ENCODE measurements around the gene PCBP2. TPM values are rescaled to one million over a fixed set of nuclear protein-coding genes. Genes with fewer than 3 reads are reported as not detected.
A peak's percentile ranks its signal among the peaks of the same experiment; 100 is the strongest.

Gene PCBP2
- total RNA-seq, 1 donor from 2014 or later: 153 TPM

GRCh38 chr12:53498235-53498630 lies 46.3 kb downstream of the PCBP2 start:
- H3K4me3 ChIP-seq (ENCODE audit: low read depth, low read length): peak overlapping the region; percentile 70
- TF ChIP-seq, protein P1, sequence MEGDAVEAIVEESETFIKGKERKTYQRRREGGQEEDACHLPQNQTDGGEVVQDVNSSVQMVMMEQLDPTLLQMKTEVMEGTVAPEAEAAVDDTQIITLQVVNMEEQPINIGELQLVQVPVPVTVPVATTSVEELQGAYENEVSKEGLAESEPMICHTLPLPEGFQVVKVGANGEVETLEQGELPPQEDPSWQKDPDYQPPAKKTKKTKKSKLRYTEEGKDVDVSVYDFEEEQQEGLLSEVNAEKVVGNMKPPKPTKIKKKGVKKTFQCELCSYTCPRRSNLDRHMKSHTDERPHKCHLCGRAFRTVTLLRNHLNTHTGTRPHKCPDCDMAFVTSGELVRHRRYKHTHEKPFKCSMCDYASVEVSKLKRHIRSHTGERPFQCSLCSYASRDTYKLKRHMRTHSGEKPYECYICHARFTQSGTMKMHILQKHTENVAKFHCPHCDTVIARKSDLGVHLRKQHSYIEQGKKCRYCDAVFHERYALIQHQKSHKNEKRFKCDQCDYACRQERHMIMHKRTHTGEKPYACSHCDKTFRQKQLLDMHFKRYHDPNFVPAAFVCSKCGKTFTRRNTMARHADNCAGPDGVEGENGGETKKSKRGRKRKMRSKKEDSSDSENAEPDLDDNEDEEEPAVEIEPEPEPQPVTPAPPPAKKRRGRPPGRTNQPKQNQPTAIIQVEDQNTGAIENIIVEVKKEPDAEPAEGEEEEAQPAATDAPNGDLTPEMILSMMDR (conservative IDR thresholded peaks at IDR 0.05; ENCODE audit: low read depth, low read length): no peak
- no peak for DNase-seq (ENCODE audit: low read depth)

- peak within 1 kb of the TSS; percentile 70 for H3K4me3 ChIP-seq (ENCODE audit: low read depth, low read length)
- TF ChIP-seq, protein P1 (conservative IDR thresholded peaks at IDR 0.05; ENCODE audit: low read depth, low read length): peak; percentile 7
- DNase-seq (ENCODE audit: low read depth): no peak
These were observed 47.6 kb downstream of the PCBP2 start, which contains the start of gene MAP3K12 for GRCh38 chr12:53499266-53500141. Gene MAP3K12, minus strand, starts transcription at chr12:53499458. Its CDS starts 12,067 bp downstream, at chr12:53487391.

GRCh38 chr12:53500142-53500775 lies 48.4 kb downstream of the PCBP2 start:
- DNase-seq (ENCODE audit: low read depth): no peak
- TF ChIP-seq, protein P1 (conservative IDR thresholded peaks at IDR 0.05; ENCODE audit: low read depth, low read length): no peak

GRCh38 chr12:53500776-53501614 lies 49.1 kb downstream of the PCBP2 start, which contains the start of gene TARBP2:
Gene TARBP2, plus strand, starts transcription at chr12:53501283. Its CDS starts 126 bp downstream, at chr12:53501409.
- TF ChIP-seq, protein P1 (conservative IDR thresholded peaks at IDR 0.05; ENCODE audit: low read depth, low read length): no peak
- DNase-seq (ENCODE audit: low read depth): peak; percentile 97
- peak within 1 kb of the TSS; percentile 70 for H3K4me3 ChIP-seq (ENCODE audit: low read depth, low read length)

More at GRCh38 chr12:53500142-53500775, 48.4 kb downstream of the PCBP2 start:
- H3K4me3 ChIP-seq (ENCODE audit: low read depth, low read length): peak overlapping the region; percentile 70

DNA sequence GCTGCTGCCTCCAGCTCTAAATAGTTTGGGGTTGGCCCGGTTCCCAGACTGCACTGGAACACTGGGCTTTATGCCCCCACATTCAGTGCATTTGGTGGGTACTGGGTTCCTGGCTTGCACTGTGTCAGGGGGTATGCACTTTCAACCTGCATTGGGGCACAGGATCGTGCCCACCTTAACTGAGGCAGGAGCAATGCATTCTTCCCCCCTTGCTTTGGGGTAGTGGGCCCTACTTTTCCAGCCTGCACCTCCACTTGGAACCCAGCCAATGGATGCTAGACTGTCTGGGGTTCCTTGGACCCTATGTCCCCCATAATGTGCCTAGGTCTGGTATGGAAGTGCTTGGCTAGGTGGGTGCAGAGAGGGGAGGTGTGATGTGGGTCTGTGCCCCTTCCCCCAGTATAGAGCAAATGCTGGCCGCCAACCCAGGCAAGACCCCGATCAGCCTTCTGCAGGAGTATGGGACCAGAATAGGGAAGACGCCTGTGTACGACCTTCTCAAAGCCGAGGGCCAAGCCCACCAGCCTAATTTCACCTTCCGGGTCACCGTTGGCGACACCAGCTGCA lies 49.8 kb downstream of the PCBP2 start:
- TF ChIP-seq, protein P1 (conservative IDR thresholded peaks at IDR 0.05; ENCODE audit: low read depth, low read length): no peak
- DNase-seq (ENCODE audit: low read depth): no peak
- H3K4me3 ChIP-seq (ENCODE audit: low read depth, low read length): peak overlapping the region; percentile 70

DNA sequence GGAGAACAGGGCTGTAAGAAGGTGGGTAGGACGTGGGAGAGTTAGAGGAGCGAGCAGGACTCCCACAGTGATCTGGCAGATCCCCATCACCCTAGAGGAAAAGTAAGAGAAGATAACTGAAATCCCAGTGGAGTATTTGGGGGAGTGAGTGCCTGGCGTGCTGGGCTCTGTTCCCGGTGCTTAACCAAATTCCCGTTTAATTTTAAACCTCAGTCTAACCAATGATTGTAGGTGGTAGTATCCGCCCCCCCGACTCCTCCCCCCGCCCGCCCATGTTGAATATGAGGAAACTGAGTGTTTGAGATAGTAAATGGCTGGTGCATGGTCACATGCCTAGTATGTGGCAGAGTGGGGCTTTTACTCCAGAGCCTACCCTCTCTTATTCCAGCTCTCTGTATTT lies 50.4 kb downstream of the PCBP2 start:
- TF ChIP-seq, protein P1 (conservative IDR thresholded peaks at IDR 0.05; ENCODE audit: low read depth, low read length): no peak
- no peak for DNase-seq (ENCODE audit: low read depth)
- H3K4me3 ChIP-seq (ENCODE audit: low read depth, low read length): peak overlapping the region; percentile 70

Measured in epithelial cell of proximal tubule (primary cell).